Lower lobe of right lung (tissue), 2 donors: Measurements from ENCODE around the gene ISCU. TPM values are rescaled to one million over a fixed set of nuclear protein-coding genes. Genes with fewer than 3 reads are reported as not detected.
A peak's percentile ranks its signal among the peaks of the same experiment; 100 is the strongest.

ENCODE experiments used
- ATAC-seq, 2 donors: fragments of 200-7000 bp; cut with Tn5 transposase; one replicate each; pipeline ENCODE4 v1.9.1; 2020 to 2022; ENCODE audit warnings: mild to moderate bottlenecking in 2 of 2, moderate library complexity in 2 of 2
- DNase-seq: peaks from one replicate; pipeline ENCODE4 v3.0.0-alpha.2; 2020
- H3K27ac ChIP-seq: fragments of 200-600 bp; one replicate; pipeline ENCODE4 v1.8.0; 2022
- H3K27me3 ChIP-seq: fragments of 200-600 bp; one replicate; pipeline ENCODE4 v1.8.0; 2022; ENCODE audit warnings: low read depth
- H3K36me3 ChIP-seq: fragments of 200-600 bp; one replicate; pipeline ENCODE4 v1.8.0; 2022; ENCODE audit warnings: mild to moderate bottlenecking
- H3K4me1 ChIP-seq: fragments of 200-600 bp; one replicate; pipeline ENCODE4 v1.8.0; 2022
- H3K4me3 ChIP-seq: fragments of 200-600 bp; one replicate; pipeline ENCODE4 v1.8.0; 2022; ENCODE audit warnings: mild to moderate bottlenecking
- H3K9me3 ChIP-seq: fragments of 200-600 bp; one replicate; pipeline ENCODE4 v1.8.0; 2022
- intact Hi-C: fragments of 100-400 bp; cut with DNase I; formaldehyde crosslinking; loops from one replicate; pipeline ENCODE4 v1.11.0; 2022
- total RNA-seq: library from RNA; stranded (reverse); fragmentation: NEBNext Ultra II Directional; extraction: Animal tissue kit (Norgen Biotek cat#: 25700); gene quantifications from one replicate; pipeline ENCODE4 v1.2.1, GENCODE V29; 2021
- TF ChIP-seq, protein P1 (sequence below): fragments of 200-600 bp; IDR thresholded peaks from one replicate; pipeline ENCODE4 v1.8.0; 2022; ENCODE audit warnings: antibody characterized with exemption, mild to moderate bottlenecking
- donor health status: DM: no; HTN: yes; CAD: no; lungs with severe emphysema.

Gene ISCU
- total RNA-seq, 1 donor from 2014 or later, result 133 TPM

DNA sequence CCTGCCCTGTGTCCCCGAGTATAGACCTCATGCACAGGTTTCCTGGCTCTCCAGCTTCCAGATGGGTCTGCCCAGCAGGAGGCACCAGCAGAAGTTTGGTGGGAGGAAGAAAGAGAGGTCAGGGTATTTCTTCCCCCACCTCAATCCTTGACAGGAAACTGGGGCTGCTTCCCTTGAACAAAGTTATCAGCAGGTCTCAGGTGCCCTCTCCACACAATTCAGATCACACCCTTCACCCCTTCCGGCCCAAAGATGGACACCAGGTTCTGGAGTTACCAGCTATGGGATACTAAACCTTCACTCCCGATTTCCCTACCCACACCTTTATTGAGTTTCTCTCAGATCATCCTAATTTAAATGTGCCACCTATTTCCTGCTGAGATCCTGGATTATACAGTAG lies 2.6 kb upstream of the ISCU start:
- intact Hi-C loops, result no loop called here
- no peak for ATAC-seq
- peaks cover 34% of the 10 kb centered on the region for H3K36me3 ChIP-seq
- no peaks in the 10 kb centered on the region for H3K27me3 ChIP-seq
- peaks cover 64% of the 10 kb centered on the region for H3K4me1 ChIP-seq
- DNase-seq, result no peak
- TF ChIP-seq, protein P1, sequence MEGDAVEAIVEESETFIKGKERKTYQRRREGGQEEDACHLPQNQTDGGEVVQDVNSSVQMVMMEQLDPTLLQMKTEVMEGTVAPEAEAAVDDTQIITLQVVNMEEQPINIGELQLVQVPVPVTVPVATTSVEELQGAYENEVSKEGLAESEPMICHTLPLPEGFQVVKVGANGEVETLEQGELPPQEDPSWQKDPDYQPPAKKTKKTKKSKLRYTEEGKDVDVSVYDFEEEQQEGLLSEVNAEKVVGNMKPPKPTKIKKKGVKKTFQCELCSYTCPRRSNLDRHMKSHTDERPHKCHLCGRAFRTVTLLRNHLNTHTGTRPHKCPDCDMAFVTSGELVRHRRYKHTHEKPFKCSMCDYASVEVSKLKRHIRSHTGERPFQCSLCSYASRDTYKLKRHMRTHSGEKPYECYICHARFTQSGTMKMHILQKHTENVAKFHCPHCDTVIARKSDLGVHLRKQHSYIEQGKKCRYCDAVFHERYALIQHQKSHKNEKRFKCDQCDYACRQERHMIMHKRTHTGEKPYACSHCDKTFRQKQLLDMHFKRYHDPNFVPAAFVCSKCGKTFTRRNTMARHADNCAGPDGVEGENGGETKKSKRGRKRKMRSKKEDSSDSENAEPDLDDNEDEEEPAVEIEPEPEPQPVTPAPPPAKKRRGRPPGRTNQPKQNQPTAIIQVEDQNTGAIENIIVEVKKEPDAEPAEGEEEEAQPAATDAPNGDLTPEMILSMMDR, result no peak
- H3K4me3 ChIP-seq, result peak overlapping the region; percentile 100
- no peaks in the 10 kb centered on the region for H3K9me3 ChIP-seq
- no peak overlapping the region for H3K27ac ChIP-seq

GRCh38 chr12:108560321-108560721 lies 2.1 kb upstream of the ISCU start:
- ATAC-seq, result no peak
- H3K36me3 ChIP-seq, result peaks cover 39% of the 10 kb centered on the region
- peaks cover 69% of the 10 kb centered on the region for H3K4me1 ChIP-seq

GRCh38 chr12:108560752-108561719 lies 1.4 kb upstream of the ISCU start, which contains the start of gene SART3:
SART3 (minus strand) TSS chr12:108561173; CDS start chr12:108561154, 19 bp downstream.
- Histone ChIP-seq H3K4me3 (peak within 1 kb of the TSS; percentile 100), H3K9me3 (no peaks in the 10 kb centered on the region), H3K27me3 (no peaks in the 10 kb centered on the region), H3K36me3 (peaks cover 45% of the 10 kb centered on the region), H3K27ac (peak within 1 kb of the TSS; percentile 93), H3K4me1 (peaks cover 71% of the 10 kb centered on the region)
- intact Hi-C loops, result no loop called here
- ATAC-seq (peak; percentile 75 to 86), DNase-seq (peak; percentile 89)
- TF ChIP-seq, protein P1, result no peak

More at GRCh38 chr12:108560321-108560721, 2.1 kb upstream of the ISCU start:
- TF ChIP-seq, protein P1, result no peak
- DNase-seq, result no peak
- H3K27me3 ChIP-seq, result no peaks in the 10 kb centered on the region
- peak overlapping the region; percentile 93 for H3K27ac ChIP-seq
- no peaks in the 10 kb centered on the region for H3K9me3 ChIP-seq
- peak overlapping the region; percentile 100 for H3K4me3 ChIP-seq
- intact Hi-C loops, result no loop called here

- intact Hi-C loops, result no loop called here
- H3K9me3 ChIP-seq, result no peaks in the 10 kb centered on the region
- H3K36me3 ChIP-seq, result peaks cover 46% of the 10 kb centered on the region
- peak overlapping the region; percentile 100 for H3K4me3 ChIP-seq
- ATAC-seq (peak in 1 of 2 donors; percentile 0), DNase-seq (no peak)
- H3K27ac ChIP-seq, result peak overlapping the region; percentile 93
- H3K27me3 ChIP-seq, result no peaks in the 10 kb centered on the region
- TF ChIP-seq, protein P1, result no peak
- peaks cover 71% of the 10 kb centered on the region for H3K4me1 ChIP-seq
Observed at GRCh38 chr12:108561852-108562347, 496 bp upstream of the ISCU start.

DNA sequence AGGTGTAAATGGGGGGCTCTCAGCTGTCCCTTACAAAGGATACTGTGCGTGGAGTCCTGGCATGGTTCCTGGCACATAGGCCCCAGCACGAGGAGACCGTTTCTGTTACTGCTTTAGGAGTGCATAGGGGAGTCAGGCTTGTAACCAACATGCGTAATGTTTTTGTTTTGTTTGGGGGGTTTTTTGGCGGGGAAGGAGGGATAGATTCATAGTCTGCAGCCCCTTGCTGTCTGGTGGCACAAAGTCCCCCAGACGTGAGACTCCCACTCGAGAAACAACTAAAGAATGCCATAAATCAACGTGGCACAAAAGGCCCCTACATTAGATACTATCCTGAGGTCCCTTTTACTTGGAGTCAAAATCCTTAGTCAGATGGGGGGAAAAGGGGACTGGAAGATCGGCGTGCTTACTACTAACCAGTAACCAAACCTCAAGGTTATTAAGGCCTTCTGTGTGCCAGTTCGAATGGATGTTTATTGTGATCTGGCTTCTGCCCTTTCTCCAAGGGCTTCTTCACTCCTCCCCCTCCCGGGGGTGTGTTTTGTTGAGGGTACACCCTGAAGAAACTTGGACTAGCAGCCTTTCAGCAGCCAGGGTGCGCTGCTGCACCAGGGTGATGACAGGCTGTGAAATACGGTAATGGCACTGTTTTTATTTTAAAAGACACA lies 874 bp downstream of the ISCU start:
- TF ChIP-seq, protein P1, result peak; percentile 84
- peak; percentile 86 for DNase-seq
- H3K27ac ChIP-seq, result peak overlapping the region; percentile 93
- no peaks in the 10 kb centered on the region for H3K9me3 ChIP-seq
- H3K27me3 ChIP-seq, result no peaks in the 10 kb centered on the region
- peak; percentile 62 to 70 for ATAC-seq
- peak overlapping the region; percentile 100 for H3K4me3 ChIP-seq
- peaks cover 73% of the 10 kb centered on the region for H3K4me1 ChIP-seq
- intact Hi-C loops, result no loop called here
- H3K36me3 ChIP-seq, result peaks cover 46% of the 10 kb centered on the region
